Mammary epithelial cell (primary cell): ENCODE results near the gene SLC7A9.

Source experiments
- CTCF ChIP-seq, 2 donors: IDR thresholded peaks in 1 of 2; conservative IDR thresholded peaks in 1 of 2; 2 replicates each; pipeline ENCODE4 v1.5.1; 2011 to 2012; ENCODE audit warnings: inconsistent platforms in 2 of 2, low read length in 2 of 2, mild to moderate bottlenecking in 2 of 2, control low read depth in 1 of 2, low read depth in 1 of 2; ENCODE audit not compliant: insufficient read depth in 1 of 2; ENCODE audit errors: extremely low read depth in 1 of 2
- EZH2 ChIP-seq: IDR thresholded peaks from 2 replicates; pipeline ENCODE4 v1.6.1; 2012; ENCODE audit warnings: low read length, inconsistent platforms, borderline replicate concordance

GRCh38 chr19:32874605-32875004, 5.0 kb upstream of the SLC7A9 start:
- no peak for TF ChIP-seq CTCF (conservative IDR thresholded peaks at IDR 0.05 in 1 of 2, IDR thresholded peaks at IDR 0.05 in 1 of 2; ENCODE audit: extremely low read depth in 1 of 2, insufficient read depth in 1 of 2, low read depth in 1 of 2, low read length in 2 of 2)
- no peak for TF ChIP-seq EZH2
